NCI-H1417 (cell line): ENCODE data around the gene EGFL8.
A peak's percentile ranks its signal among the peaks of the same experiment; 100 is the strongest.
"Not testable (repeated sequence)": the region's sequence is repeated elsewhere in the genome, so short reads cannot be mapped to it uniquely, and the experiment has no call there.

Experiments
- DNase-seq, 3 experiments: peaks; one replicate each; lab custom pipeline; 2025; lab: John Stamatoyannopoulos, UW

Gene EGFL8

DNA sequence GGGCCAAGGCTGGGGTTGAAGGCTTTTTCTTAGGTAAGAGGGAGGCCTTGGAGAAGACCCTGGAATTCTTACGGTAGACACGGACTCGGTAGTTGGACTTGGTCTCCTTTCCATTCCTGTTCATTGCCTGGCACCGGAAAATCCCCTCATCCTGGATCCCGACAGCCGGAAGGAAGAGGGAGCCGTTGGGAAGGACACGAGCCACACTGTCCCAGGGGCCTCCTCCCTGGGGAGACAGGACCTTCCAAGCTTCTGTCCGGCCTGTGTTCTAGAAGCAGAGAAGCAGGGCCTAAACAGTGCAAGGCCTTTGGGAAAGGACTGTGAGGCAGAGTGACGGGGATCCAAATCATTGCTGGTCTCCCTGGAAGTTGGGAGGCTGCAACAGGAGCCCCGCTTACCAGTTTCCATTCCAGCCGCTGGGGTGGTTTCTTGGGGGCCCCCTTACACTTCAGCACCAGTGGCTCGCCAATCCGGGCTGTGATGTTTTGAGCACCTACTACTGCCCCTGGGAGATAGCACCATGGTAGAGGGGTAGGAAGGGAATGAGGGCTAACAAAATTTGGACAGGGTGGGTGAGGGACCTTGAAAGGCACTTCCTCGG lies 19.2 kb downstream of the EGFL8 start:
- no peak for DNase-seq

GRCh38 chr6:32184084-32184640 lies 19.8 kb downstream of the EGFL8 start, which contains the start of gene AGER:
TSS of gene AGER (minus strand) at chr6:32184253. CDS start at chr6:32184222, 31 bp downstream.
- no peak for DNase-seq

GRCh38 chr6:32185681-32186131 lies 21.3 kb downstream of the EGFL8 start:
- not testable (repeated sequence) for DNase-seq

GRCh38 chr6:32186151-32186840 lies 21.9 kb downstream of the EGFL8 start:
- not testable (repeated sequence) for DNase-seq

GRCh38 chr6:32187009-32187709 lies 22.8 kb downstream of the EGFL8 start:
- no peak for DNase-seq

DNA sequence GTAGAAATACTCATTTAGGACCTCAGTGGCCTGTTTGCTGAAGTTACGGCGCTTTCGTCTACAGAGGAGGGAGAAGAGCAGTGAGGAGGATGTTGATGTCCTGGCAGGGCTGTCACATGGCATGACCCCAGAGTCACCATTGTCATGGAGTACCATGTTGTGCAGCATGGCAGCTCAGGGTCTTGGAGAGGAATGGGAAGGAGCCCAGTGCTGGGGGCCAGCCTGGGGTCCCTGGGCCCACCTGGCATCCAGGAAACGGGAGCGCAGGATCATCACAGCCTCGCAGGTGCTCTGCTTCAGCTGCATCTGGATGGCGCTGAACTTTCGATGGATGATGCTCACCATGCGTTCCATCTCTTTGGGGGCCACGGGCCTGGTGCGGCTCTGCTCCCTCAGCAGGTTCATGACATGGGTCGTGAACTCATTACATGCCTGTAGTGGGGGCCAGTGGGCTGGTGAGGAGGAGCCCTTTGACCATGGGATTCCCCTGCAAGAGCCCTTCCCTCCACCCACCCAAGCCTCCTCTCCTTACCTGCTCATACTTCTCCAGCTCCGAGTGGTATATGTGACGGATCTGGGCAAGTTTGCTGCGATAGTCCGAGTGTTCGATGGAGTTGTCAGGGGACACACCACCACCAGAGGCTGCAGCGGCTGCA lies 23.5 kb downstream of the EGFL8 start:
- not testable (repeated sequence) for DNase-seq

DNA sequence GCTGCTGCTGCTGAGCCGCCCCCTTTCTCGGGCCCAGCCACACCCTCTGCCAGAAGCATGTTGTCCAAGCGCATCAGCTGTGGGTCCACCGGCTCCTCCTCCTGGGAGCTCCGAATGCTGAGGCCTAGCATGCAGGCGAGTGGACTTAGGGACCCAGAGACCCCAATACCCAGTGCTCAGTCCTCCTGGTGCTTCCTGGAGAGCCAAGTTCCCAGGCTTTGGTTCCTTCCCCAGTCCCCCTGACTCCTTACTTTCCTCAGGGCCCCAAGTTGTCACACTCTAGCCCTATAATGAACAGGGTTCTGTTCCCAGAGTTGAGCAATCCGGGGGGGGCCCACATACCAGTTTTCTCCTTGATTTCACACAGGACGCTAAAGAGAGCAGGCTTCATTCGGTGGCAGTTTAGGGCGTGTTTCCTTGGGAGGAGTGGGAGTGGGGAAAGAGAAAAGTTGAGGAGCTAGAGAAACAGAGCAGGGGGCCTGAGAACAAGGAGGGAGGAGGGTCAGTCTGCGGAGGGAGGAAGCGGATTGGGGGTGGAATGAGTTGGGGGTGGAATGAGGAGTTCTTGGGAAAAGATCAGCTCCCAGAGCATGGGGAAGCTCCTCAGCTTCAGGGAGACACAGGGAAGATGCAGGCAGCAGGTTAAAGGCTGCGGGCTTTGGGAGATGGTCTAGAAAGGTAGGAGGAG lies 24.1 kb downstream of the EGFL8 start:
- DNase-seq: no peak

- no peak for DNase-seq
These were observed 24.8 kb downstream of the EGFL8 start for GRCh38 chr6:32189069-32189741.

DNA sequence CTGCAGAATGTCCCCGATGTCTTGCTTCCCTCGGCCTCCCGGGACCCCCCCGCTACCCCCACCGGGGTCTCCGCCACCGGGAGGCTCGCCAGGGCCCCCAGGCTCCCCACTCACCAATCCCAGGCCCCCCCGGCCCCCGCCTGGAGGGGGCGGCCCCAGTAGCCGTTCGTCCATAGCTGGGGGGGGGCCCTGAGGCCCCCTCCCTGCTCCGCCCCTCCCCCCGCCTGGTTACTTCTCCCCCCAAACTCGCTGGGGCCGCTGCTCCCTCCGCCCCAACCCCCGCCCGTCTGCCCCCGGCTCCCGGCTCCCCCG lies 25.3 kb downstream of the EGFL8 start:
- no peak for DNase-seq

DNA sequence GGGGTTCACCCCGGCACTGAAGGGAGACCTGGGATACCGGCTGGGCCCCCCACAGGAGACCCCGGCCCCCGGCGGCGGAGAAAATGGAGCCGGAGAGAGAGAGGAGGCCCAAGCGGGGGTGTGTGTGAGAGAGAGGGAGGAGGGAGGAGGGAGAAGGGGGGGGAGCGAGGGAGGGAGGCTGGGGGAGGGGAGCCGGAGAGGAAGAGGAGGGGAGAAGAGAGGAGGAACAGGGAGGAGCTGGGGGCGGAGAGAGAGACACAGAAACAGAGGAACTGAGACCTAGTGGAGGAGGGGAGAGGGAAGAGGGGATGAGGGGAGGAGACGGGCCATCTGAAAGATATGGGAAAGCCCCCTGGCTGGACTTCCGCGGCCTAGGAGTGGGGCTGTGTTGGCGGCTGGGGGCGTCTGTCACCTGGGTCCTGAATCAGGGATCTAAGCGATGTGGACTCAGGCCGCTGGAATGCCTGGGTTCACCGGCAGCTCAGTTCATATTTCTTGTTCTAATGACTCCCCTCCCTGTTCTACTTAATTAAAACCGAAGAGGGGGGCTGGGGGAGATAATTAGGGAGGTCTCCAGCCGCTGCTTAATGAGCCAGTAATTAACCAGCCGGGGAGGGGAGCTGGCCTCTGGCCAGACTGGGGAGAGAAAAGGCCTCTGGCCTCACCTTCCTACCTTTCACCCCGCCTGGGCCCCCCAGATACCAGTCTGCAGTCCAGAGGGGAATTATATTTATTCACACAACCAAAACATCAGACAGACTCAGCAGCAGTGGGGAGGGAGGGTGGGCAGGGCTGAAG lies 25.9 kb downstream of the EGFL8 start, which contains the start of gene PBX2:
Gene PBX2 (minus strand): TSS at position 149 of the 798 bp plus-strand sequence. CDS start 287 bp downstream, outside the sequence.
- peak; percentile 32 to 89 (median 74) for DNase-seq

GRCh38 chr6:32190911-32191677 lies 26.7 kb downstream of the EGFL8 start:
- no peak for DNase-seq

DNA sequence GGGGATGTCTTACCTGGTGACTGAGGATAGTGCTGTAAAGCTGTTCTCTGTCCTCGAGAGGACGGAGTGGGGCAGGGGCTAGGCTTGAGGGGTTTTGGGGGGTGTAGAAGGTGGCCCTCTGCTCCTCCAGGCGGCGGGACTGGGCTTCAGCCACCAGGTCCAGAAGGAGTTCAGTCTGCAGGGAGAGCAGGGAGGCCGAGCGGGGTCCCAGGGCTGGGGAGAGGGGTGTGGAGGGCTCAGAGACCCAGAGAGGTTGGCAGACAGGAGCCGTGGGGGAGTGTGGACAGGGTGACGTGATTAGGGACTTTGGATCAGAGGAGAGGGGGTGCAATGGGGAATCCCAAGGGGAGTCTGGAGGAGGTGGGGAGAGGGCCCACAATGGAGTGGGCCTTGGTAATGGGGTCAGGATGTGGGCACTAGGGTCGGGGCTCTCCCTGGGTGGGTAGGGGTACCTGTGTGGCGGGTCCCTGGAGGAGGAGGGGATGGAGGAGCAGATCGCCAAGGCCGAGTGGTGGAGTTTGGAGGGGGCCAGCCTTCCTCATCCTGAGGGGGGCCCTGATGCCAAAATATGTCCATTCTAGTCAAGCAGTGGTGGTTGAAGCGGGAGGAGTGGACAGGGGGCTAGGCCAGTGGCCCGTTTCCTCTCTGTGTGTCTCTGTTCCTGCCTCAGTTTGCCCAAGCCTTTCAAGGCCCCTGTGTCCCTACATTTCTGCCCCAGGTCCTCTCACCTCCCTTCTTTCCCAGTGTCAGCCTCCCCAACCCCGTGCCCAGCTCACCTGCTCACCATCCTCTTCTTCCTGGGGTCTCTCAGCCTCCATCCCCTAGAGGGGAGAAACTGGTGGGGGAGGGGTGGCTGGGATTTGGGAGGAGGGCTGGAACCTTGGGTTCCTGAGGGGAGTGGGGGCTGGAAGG lies 27.6 kb downstream of the EGFL8 start:
- no peak for DNase-seq

- DNase-seq: no peak
These were observed 28.2 kb downstream of the EGFL8 start, which contains the start of gene GPSM3 for GRCh38 chr6:32192608-32193039. TSS of gene GPSM3 (minus strand) at chr6:32192643. CDS start at chr6:32192513, 130 bp downstream.

DNA sequence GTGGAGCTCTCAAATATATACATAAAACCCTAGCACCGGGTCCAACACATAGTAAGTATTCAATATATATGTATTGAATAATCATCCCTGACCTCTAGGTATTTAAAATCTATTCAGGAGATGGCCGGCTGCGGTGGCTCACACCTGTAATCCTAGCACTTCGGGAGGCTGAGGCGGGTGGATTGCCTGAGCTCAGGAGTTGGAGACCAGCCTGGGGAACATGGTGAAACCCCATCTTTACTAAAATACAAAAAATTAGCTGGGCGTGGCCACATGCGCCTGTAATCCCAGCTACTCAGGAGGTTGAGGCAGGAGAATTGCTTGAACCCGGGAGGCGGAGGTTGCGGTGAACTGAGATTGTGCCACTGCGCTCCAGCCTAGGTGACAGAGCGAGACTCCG lies 28.7 kb downstream of the EGFL8 start:
- not testable (repeated sequence) for DNase-seq

- no peak for DNase-seq
These were observed 30.0 kb downstream of the EGFL8 start for GRCh38 chr6:32194388-32194787.

DNA sequence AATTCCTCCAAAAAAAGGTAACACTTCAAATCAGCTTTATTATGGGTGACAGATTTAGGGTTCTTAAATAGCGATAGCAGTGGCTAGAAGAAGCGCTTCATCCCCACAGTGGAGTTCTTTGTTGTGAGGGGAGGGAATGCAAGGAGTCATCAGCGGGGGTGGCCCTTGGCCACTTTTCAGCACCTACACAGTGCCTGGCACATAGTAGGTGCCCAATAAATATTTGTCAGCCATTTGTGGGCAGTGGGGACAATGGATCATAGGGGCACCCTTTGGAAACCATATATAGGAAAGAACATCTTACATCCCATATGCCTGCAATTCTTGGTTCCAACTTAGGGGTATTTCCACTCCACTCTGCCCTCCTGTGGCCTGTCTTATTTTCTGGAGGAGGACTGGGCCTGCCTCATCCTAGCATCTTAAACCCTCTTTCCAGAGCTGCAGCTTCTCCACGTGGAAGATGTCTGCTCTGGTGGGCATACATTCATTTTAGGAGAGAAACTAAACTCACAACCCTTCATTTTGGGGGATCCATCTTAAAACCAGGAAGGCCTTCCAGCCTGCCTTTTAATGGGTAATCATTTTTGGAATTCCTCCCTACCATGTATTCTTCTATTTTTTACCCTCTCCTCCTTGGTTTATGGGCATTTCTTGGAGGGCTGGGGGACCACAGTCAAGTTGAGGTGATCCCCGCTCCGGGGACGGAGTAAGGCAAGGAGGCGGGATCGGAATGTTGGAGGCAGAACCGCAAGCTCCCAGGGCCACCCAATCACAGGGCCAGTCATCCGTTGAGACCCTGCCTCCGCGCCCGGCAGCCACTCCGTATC lies 30.6 kb downstream of the EGFL8 start:
- DNase-seq: no peak

GRCh38 chr6:32195652-32195901 lies 31.2 kb downstream of the EGFL8 start:
- peak; percentile 99 for DNase-seq
